Kidney epithelial cell (primary cell): ENCODE data around the gene SLC13A3. TPM values are rescaled to one million over a fixed set of nuclear protein-coding genes. Genes with fewer than 3 reads are reported as not detected.

Experiments used
- DNase-seq: peaks from one replicate; pipeline ENCODE4 v3.0.0-alpha.2; 2010; ENCODE audit warnings: low read depth
- H3K27me3 ChIP-seq: 2 replicates; pipeline ENCODE4 v1.6.0; 2011; ENCODE audit warnings: low read length; ENCODE audit not compliant: control insufficient read depth, insufficient read depth
- H3K36me3 ChIP-seq: 2 replicates; pipeline ENCODE4 v1.5.1; 2011; ENCODE audit warnings: low read length; ENCODE audit not compliant: control insufficient read depth, insufficient read depth
- H3K4me3 ChIP-seq: 2 replicates; pipeline ENCODE4 v1.5.1; 2011; ENCODE audit warnings: low read depth, mild to moderate bottlenecking, control low read depth, low read length
- total RNA-seq: library from RNA; depleted of rRNA; stranded (reverse); fragments of >200 nt; gene quantifications from 2 replicates; pipeline ENCODE4 v1.2.3, GENCODE V29; 2015
- TF ChIP-seq, protein P1 (sequence below): IDR thresholded peaks from 2 replicates; pipeline ENCODE4 v1.5.1; 2011; ENCODE audit warnings: mild to moderate bottlenecking, moderate library complexity, low read length, control low read depth, inconsistent platforms; ENCODE audit not compliant: insufficient read depth, poor library complexity, severe bottlenecking

Gene SLC13A3
- total RNA-seq, 1 donor from 2014 or later, result 3.4 TPM

DNA sequence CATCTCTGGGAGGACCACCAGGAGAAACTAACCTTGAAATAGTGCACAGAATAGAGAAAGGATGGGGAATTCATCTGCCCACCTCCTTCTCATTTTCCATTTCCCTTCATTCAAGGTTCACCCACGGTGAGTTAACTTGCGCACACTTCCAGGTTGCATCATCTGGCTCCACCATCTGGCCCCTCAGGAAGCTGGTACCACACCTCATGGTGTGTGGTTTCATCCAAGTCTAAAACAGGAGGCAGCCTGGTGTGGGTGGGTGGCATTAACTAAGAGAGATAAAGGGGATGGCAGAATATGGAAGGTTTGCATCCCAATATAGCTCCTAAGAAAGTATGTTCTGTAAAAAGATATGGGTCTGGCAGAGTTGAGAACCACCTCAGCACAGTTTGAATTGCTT, 141.7 kb downstream of the SLC13A3 start:
- Histone ChIP-seq H3K27me3 (no peaks in the 10 kb centered on the region), H3K4me3 (no peak overlapping the region), H3K36me3 (no peaks in the 10 kb centered on the region)
- no peak for DNase-seq
- TF ChIP-seq, protein P1, sequence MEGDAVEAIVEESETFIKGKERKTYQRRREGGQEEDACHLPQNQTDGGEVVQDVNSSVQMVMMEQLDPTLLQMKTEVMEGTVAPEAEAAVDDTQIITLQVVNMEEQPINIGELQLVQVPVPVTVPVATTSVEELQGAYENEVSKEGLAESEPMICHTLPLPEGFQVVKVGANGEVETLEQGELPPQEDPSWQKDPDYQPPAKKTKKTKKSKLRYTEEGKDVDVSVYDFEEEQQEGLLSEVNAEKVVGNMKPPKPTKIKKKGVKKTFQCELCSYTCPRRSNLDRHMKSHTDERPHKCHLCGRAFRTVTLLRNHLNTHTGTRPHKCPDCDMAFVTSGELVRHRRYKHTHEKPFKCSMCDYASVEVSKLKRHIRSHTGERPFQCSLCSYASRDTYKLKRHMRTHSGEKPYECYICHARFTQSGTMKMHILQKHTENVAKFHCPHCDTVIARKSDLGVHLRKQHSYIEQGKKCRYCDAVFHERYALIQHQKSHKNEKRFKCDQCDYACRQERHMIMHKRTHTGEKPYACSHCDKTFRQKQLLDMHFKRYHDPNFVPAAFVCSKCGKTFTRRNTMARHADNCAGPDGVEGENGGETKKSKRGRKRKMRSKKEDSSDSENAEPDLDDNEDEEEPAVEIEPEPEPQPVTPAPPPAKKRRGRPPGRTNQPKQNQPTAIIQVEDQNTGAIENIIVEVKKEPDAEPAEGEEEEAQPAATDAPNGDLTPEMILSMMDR, result no peak

Other genes starting within 250 kb of the SLC13A3 start
- gene ELMO2, start 244.8 kb downstream of the SLC13A3 start, total RNA-seq, result 50.2 and 57.9 TPM in 2 replicates
- gene ZNF334, start 137.9 kb downstream of the SLC13A3 start, total RNA-seq, result 7.8 and 8.0 TPM in 2 replicates
- gene OCSTAMP, start 100.8 kb downstream of the SLC13A3 start, total RNA-seq, result not detected in 2 replicates
- 20.5 and 23.4 TPM in 2 replicates for gene TP53RK, start 38.0 kb upstream of the SLC13A3 start, total RNA-seq
- gene SLC2A10, start 58.2 kb upstream of the SLC13A3 start, total RNA-seq, result 11.9 and 13.3 TPM in 2 replicates
- gene EYA2, start 243.4 kb upstream of the SLC13A3 start, total RNA-seq, result not detected in 2 replicates